ENCODE data around the gene TBX20. TPM values are rescaled to one million over a fixed set of nuclear protein-coding genes. Genes with fewer than 3 reads are reported as not detected.

Gene TBX20
- total and polyA plus RNA-seq, 2 of the 13 experiments (the other 11 are each of a cell fraction or from before 2014, with no cell fraction given), result not detected

- no peaks in the 10 kb centered on the region for H3K27me3 ChIP-seq (ENCODE audit: control insufficient read depth in 1 of 2, insufficient read depth in 2 of 2, low read length in 2 of 2)
- no TSS peak for BruUV-seq (replicated peaks)
- ATAC-seq, result no peak
- ChIA-PET POLR2A (no interaction called here), CTCF (ENCODE audit: low intra/inter-chr PET ratio, low total read pairs) (no interaction called here)
- H2AFZ ChIP-seq (ENCODE audit: low read length), result no peak overlapping the region
- 0% methylated on average over 1 of the region's 1 CpG for WGBS (ENCODE audit: low lambda C conversion rate)
- H3K4me1 ChIP-seq (ENCODE audit: insufficient read depth, low read length), result no peaks in the 10 kb centered on the region
- H4K20me1 ChIP-seq (ENCODE audit: insufficient read depth, low read length), result no peaks in the 10 kb centered on the region
- intact Hi-C loops (cut with micrococcal nuclease; ENCODE audit: unreplicated experiment), result no loop called here
- H3K9me3 ChIP-seq (ENCODE audit: low read length), result no peaks in the 10 kb centered on the region
- H3K4me2 ChIP-seq (ENCODE audit: low read depth, low read length), result no peak overlapping the region
- no peaks in the 10 kb centered on the region for H3K36me3 ChIP-seq (replicated peaks in 1 of 2; ENCODE audit: control insufficient read depth in 1 of 2, insufficient read depth in 2 of 2, low read length in 2 of 2)
- no peak overlapping the region for H3K27ac ChIP-seq (ENCODE audit: extremely low read length, insufficient read depth, low read length)
- no peak overlapping the region for H3K9ac ChIP-seq (ENCODE audit: insufficient read depth, low read depth, low read length)
- H3K79me2 ChIP-seq (ENCODE audit: insufficient read depth, low read length), result no peaks in the 10 kb centered on the region
- no peak overlapping the region for H3K4me3 ChIP-seq (replicated peaks in 1 of 3; ENCODE audit: insufficient read depth in 1 of 3, low read depth in 2 of 3, low read length in 3 of 3)
- FAIRE-seq, result no peak
- TF ChIP-seq MAFF (IDR thresholded peaks at IDR 0.05; ENCODE audit: low read depth, low read length) (peak; percentile 70), MAFK (conservative IDR thresholded peaks at IDR 0.05 in 1 of 2, IDR thresholded peaks at IDR 0.05 in 1 of 2; ENCODE audit: low read length in 2 of 2) (peak; percentile 83 to 86), ZNF484 (CRISPR knock-in tag; IDR thresholded peaks at IDR 0.05; ENCODE audit: borderline replicate concordance, low read depth) (no peak)
- in situ Hi-C loops (cut with HindIII; ENCODE audit: extremely low pct_ligation_motif_present, low pct_unique_long_range_greater_than_20kb), result no loop called here
- no peak for DNase-seq (ENCODE audit: low spot score)
Observed at GRCh38 chr7:35272246-35272645, 18.3 kb upstream of the TBX20 start.

GRCh38 chr7:35268953-35269352, 15.1 kb upstream of the TBX20 start:
- TF ChIP-seq ZNF460 (CRISPR knock-in tag; IDR thresholded peaks at IDR 0.05; ENCODE audit: borderline replicate concordance) (no peak), CREB1 (IDR thresholded peaks at IDR 0.05) (peak; percentile 70; the same call in 1 of the 2 replicates), CREB1 (CRISPR knock-in tag; IDR thresholded peaks at IDR 0.05) (no peak), ZNF597 (CRISPR knock-in tag; IDR thresholded peaks at IDR 0.05) (no peak), SAFB2 (CRISPR knock-in tag; IDR thresholded peaks at IDR 0.05; ENCODE audit: borderline replicate concordance, low read depth) (no peak), CSRNP1 (CRISPR knock-in tag; IDR thresholded peaks at IDR 0.05) (no peak), EEA1 (CRISPR knock-in tag; IDR thresholded peaks at IDR 0.05; ENCODE audit: borderline replicate concordance) (no peak)
- Histone ChIP-seq H4K20me1 (ENCODE audit: insufficient read depth, low read length) (no peaks in the 10 kb centered on the region), H3K27ac (ENCODE audit: extremely low read length, insufficient read depth, low read length) (no peak overlapping the region), H3K9me3 (ENCODE audit: low read length) (no peaks in the 10 kb centered on the region), H3K4me1 (ENCODE audit: insufficient read depth, low read length) (no peaks in the 10 kb centered on the region), H3K36me3 (replicated peaks in 1 of 2; ENCODE audit: control insufficient read depth in 1 of 2, insufficient read depth in 2 of 2, low read length in 2 of 2) (no peaks in the 10 kb centered on the region), H3K27me3 (ENCODE audit: control insufficient read depth in 1 of 2, insufficient read depth in 2 of 2, low read length in 2 of 2) (no peaks in the 10 kb centered on the region; a peak in 1 of 5 replicates), H3K9ac (ENCODE audit: insufficient read depth, low read depth, low read length) (no peak overlapping the region), H2AFZ (ENCODE audit: low read length) (no peak overlapping the region), H3K4me3 (replicated peaks in 1 of 3; ENCODE audit: insufficient read depth in 1 of 3, low read depth in 2 of 3, low read length in 3 of 3) (no peak overlapping the region), H3K4me2 (ENCODE audit: low read depth, low read length) (no peak overlapping the region), H3K79me2 (ENCODE audit: insufficient read depth, low read length) (no peaks in the 10 kb centered on the region)
- no peak for DNase-seq (ENCODE audit: low spot score)
- in situ Hi-C loops (cut with HindIII; ENCODE audit: extremely low pct_ligation_motif_present, low pct_unique_long_range_greater_than_20kb) (no loop called here), intact Hi-C loops (cut with micrococcal nuclease; ENCODE audit: unreplicated experiment) (no loop called here)
- ChIA-PET CTCF (ENCODE audit: low intra/inter-chr PET ratio, low total read pairs) (no interaction called here), POLR2A (no interaction called here)
- FAIRE-seq, result no peak
- ATAC-seq, result no peak
- BruUV-seq (replicated peaks), result no TSS peak
- 2% methylated on average over 5 of the region's 5 CpGs for whole genome bisulfite sequencing (ENCODE audit: low lambda C conversion rate)
